ENCODE data around the gene SPATC1L.

- no peak for TF ChIP-seq EZH2 (IDR thresholded peaks at IDR 0.05; ENCODE audit: borderline replicate concordance, insufficient read depth, low read length, poor library complexity, severe bottlenecking)
- no peak for TF ChIP-seq CTCF (IDR thresholded peaks at IDR 0.05; ENCODE audit: poor library complexity, severe bottlenecking)
- TF ChIP-seq MXI1 (conservative IDR thresholded peaks at IDR 0.05; ENCODE audit: poor library complexity, severe bottlenecking): no peak
- TF ChIP-seq POLR2AphosphoS5 (IDR thresholded peaks at IDR 0.05): no peak
- TF ChIP-seq, protein P1, sequence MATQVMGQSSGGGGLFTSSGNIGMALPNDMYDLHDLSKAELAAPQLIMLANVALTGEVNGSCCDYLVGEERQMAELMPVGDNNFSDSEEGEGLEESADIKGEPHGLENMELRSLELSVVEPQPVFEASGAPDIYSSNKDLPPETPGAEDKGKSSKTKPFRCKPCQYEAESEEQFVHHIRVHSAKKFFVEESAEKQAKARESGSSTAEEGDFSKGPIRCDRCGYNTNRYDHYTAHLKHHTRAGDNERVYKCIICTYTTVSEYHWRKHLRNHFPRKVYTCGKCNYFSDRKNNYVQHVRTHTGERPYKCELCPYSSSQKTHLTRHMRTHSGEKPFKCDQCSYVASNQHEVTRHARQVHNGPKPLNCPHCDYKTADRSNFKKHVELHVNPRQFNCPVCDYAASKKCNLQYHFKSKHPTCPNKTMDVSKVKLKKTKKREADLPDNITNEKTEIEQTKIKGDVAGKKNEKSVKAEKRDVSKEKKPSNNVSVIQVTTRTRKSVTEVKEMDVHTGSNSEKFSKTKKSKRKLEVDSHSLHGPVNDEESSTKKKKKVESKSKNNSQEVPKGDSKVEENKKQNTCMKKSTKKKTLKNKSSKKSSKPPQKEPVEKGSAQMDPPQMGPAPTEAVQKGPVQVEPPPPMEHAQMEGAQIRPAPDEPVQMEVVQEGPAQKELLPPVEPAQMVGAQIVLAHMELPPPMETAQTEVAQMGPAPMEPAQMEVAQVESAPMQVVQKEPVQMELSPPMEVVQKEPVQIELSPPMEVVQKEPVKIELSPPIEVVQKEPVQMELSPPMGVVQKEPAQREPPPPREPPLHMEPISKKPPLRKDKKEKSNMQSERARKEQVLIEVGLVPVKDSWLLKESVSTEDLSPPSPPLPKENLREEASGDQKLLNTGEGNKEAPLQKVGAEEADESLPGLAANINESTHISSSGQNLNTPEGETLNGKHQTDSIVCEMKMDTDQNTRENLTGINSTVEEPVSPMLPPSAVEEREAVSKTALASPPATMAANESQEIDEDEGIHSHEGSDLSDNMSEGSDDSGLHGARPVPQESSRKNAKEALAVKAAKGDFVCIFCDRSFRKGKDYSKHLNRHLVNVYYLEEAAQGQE (IDR thresholded peaks at IDR 0.05; ENCODE audit: borderline replicate concordance): no peak
- no peak for TF ChIP-seq EP300 (conservative IDR thresholded peaks at IDR 0.05; ENCODE audit: poor library complexity, severe bottlenecking)
Observed at GRCh38 chr21:46153247-46154154, 30.8 kb downstream of the SPATC1L start.
